T47D (cell line): Measurements from ENCODE around the gene LRBA.
"Not testable (repeated sequence)": the region's sequence is repeated elsewhere in the genome, so short reads cannot be mapped to it uniquely, and the experiment has no call there.

Source experiments
- DNase-seq, 2 experiments: peaks; one replicate each; pipeline versions ENCODE4 v3.0.0 to v3.0.0-alpha.2; 2011 to 2012; ENCODE audit warnings: low read depth in 1 of 2, low spot score in 1 of 2
- JUND ChIP-seq: IDR thresholded peaks from 2 replicates; pipeline ENCODE4 v1.6.1; 2012; ENCODE audit warnings: low read depth
- in situ Hi-C: cut with HindIII; loops from 2 replicates; pipeline ENCODE4 v1.10.0; 2016; ENCODE audit warnings: low sequenced_read_pairs, low pct_unique_long_range_greater_than_20kb

The LRBA gene

DNA sequence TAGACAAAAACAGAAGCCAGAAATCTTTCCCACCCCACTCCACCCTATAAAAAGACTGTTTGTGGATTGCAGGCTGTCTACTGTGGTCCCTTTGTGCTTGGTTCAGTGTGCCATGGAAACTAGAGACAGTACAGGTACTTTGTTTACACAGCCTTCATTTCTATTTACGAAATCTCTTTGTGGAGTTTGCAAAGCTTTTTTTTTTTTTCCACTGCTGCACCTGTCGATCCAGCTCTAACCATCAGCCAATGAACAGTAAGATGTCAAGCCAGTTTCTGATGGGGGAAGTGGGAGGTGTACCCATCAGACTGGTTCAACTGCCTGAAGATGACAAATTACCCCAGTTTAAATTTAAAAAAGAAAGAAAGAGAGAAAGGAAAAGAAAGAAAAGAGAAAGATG lies 20.2 kb upstream of the LRBA start:
- DNase-seq = peak; percentile 49 to 95
- in situ Hi-C loops = no loop called here
- no peak for TF ChIP-seq JUND

DNA sequence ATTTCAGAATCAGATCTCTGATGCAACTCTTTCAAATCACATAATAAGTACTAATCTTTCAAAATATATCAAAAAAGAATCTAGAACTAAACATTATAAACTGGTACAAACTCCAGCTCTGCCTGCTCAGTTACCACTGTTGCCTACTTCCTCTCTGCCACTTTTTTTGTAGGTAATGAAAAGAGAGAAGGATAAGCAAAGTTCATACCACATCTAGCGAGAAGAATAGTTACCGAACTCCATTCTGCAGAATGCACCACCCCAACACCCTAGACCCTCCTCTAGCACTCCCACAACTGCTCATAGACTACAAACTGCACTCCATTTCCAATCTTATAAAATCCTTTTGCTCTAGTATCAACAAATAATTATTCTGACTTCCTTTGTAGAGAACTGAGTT lies 19.7 kb upstream of the LRBA start:
- in situ Hi-C loops = no loop called here
- no peak for TF ChIP-seq JUND
- DNase-seq = peak in 1 of 2 experiments; percentile 7

DNA sequence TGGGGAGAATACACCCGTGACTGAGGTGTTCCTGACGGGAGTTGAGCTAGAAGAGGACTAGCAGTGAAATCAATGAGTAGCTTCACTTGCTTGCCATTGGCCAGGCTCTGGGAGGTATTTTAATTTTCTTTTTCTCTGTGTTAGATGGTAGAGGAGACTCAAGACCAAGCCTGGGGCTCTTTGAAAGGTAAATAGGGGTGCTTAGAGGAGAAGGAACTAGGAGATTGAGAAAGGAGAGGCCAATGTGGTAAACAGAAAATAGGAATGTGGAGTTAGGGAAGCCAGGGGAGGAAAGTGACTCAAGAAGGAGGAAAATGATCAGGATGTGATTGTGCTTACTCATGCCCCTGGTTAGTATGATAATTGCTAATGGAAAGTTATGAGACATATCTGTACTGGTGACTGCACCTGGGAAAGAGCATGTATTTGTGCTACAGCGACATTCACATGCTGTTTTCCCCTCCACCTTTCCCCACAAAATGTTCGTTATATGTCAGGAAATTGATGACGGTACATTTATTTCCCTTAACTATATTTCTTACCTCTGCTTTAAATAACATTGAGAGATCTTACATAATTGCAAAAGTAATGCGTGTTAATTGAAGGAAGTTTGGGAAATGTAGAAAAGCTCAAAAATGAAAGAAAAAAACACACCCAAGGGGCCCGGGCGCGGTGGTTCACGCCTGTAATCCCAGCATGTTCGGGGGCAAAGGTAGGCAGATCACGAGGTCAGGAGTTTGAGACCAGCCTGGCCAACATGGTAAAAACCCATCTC lies 16.9 kb upstream of the LRBA start:
- in situ Hi-C loops = no loop called here
- no peak for TF ChIP-seq JUND
- peak in 1 of 2 experiments; percentile 35 for DNase-seq

DNA sequence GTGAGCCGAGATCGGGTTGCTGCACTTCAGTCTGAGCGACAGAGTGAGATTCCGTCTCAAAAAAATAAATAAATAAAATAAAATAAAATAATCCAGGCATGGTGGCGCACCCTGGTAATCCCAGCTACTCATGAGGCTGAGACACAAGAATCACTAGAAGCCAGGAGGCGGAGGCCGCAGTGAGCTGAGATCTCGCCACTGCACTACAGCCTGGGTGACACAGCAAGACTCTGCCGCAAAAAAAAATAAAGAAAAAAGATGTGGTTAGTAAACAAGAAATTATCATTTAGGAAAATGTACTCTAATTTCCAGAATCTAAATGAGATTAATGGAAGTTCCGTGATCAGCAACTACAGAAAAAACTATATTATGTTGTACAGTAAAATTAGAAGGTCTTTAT lies 14.5 kb upstream of the LRBA start:
- in situ Hi-C loops = no loop called here

DNA sequence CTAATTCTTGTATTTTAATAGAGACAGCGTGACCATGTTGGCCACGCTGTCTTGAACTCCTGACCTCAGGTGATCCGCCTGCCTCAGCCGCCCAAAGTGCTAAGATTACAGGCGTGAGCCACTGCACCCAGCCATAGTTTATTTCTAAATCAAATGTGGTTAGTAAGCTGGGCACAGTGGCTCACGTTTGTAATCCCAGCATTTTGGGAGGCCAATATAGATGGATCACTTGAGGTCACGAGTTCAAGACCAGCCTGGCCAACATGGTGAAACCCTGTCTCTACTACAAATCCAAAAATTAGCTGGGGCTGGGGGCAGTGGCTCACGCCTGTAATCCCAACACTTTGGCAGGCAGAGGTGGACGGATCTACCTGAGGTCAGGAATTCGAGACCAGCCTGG lies 13.9 kb upstream of the LRBA start:
- DNase-seq, in situ Hi-C loops: not testable (repeated sequence)

More for the DNA sequence above, 14.5 kb upstream of the LRBA start:
- DNase-seq = no peak
- no peak for TF ChIP-seq JUND

DNA sequence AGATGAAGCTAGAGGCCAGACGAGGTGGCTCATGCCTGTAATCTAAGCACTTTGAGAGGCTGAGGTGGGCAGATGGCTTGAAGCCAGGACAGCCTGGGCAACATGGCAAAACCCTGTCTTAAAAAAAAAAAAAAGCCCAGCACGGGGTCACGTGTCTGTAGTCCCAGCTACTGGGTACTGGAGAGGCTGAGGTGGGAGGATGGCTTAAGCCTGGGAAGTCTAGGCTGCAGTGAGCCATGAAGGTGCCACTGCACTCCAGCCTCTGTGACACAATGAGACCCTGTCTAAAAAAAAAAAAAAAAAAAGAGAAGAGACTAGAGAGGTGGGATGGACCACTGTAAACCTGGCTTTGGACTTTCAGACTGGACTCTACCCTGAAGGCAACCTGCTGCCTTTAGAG lies 10.7 kb upstream of the LRBA start:
- in situ Hi-C loops = no loop called here
- no peak for DNase-seq
- no peak for TF ChIP-seq JUND

DNA sequence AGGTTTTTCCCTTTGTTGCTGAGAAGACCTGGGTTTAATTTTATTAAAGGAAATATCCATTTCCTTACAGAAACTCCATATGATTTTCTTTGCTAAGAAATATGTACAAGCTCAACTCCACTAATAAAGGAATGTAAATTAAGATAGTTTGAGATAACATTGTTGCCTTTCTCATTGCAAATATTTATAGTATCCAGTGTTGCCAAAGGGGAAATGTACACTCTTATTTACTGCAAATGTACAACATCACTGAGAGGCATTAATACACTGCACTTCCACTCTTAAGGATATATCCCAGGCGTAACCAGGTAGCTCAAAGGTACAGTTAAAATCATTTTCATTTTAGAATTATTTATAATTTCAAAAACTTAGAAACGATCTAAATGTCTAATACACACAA lies 7.5 kb upstream of the LRBA start:
- DNase-seq = peak in 1 of 2 experiments; percentile 40
- in situ Hi-C loops = no loop called here
- no peak; the same call in 1 of the 2 replicates for TF ChIP-seq JUND

DNA sequence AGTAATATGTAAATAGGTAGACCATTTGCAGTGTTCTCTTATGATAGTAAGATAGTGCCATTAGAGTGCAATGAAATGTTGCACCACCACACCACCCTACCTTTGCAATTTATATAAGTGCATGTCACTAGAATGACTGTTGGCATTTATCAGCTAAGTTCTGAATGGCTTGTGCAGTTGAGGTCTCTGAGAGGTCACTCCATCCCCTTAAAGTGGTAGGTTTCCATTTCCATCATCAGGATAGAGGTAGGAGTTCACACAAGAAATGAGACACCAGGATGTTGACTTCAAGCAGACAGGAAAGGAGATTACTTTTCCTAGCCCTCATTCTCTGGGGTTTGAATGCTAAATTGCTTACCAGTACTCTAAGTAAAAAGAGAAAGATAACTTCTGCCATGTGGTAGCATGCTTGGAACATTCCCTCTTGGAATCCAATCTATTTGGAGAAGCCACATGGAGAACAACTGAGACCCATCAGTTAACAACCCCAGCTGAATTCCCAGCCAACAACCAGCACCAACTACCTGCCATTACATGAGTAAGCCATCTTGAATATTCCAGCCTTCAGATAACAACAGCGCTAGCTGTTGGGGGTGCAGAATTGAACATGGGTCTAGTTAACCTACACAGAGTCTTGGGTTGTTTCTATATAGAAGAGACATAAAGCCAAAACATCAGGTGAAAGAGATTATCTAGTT lies 6.7 kb upstream of the LRBA start:
- no peak for TF ChIP-seq JUND
- no peak for DNase-seq
- in situ Hi-C loops = no loop called here

DNA sequence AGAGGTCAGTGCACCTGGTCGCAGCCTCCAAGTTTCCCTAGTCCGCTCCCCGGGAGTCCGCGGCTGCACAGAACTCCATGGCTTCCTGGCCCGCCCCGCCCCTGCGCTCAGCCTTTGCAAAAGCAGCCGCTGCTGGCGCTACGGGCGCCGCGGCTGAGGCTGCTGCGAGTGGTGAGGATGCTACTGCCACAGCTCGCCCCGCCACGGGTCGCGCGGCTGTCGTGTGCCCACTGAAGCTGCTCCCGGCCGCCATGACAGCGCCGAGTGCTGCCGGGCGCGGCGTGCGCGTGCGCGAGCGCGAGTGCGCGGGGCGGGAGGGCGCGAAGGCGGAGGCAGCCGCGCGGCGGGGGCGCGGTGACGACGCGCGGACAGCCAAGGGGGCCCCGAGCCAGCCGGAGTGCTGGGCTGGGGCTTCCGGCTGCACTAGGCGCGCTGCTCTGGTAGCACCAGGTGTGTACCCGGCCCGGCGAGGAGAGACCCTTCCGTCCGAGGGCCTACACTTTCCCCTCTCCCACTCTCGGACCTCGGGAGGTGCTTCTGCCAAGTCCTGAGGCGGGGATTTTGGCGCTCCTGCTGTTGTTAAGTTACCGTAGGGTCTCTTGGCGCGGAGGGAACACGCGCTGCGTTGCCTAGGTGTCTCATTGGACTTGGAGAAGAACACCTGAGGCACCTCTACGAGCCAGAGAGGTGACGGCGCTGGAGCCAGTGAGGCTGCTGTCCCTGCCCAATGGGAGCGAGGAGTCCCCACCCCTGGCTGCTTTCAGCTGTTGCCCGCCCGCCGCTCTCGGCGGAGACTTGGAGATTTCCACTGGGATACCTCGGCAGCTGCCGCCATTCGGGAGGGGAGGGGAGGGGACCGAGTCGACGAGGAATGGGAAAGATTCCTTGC lies 619 bp upstream of the LRBA start:
- in situ Hi-C loops = no loop called here
- TF ChIP-seq JUND = no peak
- DNase-seq = peak; percentile 47 to 95

DNA sequence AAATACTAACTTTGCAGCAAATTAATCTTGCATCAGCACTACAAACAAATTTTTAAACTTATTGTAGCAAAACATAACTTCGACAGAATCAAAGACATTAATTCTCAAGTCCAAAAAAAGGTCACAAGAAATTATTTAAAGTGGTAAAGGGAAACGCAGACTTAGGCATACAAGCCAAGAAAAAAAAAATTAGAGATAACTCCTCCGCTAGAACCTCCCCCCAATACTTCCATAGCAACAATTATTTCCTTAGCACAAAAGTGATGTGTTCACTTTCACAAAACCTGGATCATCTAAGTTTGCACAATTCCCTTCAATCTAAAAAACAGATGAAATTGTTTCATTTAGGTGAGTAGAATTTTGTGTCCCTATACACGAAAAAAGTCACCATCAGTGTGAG lies 1.1 kb downstream of the LRBA start:
- DNase-seq = no peak
- in situ Hi-C loops = no loop called here
- no peak for TF ChIP-seq JUND

DNA sequence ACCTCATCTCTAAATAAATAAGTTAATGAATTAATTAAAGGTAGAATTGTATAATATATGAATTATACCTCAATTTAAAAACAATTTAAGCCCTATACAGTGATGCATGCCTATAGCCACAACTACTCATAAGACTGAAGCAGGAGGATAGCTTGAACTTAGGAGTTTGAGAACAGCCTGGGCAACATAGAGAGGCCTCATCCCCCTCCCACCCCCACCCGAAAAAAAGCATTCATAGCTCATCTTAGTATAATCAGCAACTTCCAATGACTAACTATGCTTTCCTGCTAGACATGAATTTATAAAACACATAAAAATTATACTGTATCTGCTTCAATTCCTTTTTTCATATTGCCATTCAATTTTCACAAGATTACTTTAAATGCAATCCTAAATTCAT lies 1.6 kb downstream of the LRBA start:
- no peak for TF ChIP-seq JUND
- in situ Hi-C loops = no loop called here
- no peak for DNase-seq

DNA sequence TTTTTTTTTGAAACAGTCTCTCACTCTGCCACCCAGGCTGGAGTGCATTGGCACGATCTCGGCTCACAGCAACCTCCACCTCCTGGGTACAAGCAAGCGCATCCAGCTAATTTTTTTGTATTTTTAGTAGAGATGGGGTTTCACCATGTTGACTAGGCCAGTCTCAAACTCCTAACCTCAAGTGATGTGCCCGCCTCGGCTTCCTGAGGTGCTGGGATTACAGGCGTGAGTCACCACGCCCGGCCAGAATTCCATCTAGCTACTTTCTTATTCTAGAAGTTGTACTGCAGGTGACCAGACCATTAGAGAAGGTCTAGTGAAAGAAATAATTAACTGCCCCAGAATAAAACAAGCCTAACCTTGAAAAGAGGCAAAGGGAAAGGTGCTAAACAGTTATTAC lies 2.3 kb downstream of the LRBA start:
- no peak for TF ChIP-seq JUND
- in situ Hi-C loops = no loop called here
- no peak for DNase-seq

DNA sequence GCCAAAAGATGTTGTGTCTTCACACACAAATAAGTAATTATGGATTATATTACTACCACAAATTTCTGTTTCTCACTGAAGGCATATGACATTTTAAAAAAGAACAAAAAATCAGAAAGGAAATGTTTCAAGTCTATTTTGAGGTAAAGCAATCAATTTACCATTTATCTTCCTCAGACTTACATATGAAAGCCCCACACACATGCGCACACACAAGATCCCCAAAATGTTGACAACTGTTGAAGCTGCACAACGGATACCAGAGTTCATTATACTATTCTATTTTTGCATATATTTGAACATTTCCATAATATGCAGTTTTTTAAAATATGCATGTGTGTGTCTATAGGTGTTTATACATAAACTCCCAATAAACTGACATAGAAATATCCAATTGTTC lies 2.7 kb downstream of the LRBA start:
- in situ Hi-C loops = no loop called here
- DNase-seq = no peak
- no peak for TF ChIP-seq JUND
